ENCODE measurements around the gene CCND2. TPM values are rescaled to one million over a fixed set of nuclear protein-coding genes. Genes with fewer than 3 reads are reported as not detected.

The CCND2 gene
- total and polyA plus RNA-seq, 9 of the 15 experiments (the other 6 are each of a cell fraction or from before 2014, with no cell fraction given), result 13.6 to 99.3 (median 39.6) TPM

DNA sequence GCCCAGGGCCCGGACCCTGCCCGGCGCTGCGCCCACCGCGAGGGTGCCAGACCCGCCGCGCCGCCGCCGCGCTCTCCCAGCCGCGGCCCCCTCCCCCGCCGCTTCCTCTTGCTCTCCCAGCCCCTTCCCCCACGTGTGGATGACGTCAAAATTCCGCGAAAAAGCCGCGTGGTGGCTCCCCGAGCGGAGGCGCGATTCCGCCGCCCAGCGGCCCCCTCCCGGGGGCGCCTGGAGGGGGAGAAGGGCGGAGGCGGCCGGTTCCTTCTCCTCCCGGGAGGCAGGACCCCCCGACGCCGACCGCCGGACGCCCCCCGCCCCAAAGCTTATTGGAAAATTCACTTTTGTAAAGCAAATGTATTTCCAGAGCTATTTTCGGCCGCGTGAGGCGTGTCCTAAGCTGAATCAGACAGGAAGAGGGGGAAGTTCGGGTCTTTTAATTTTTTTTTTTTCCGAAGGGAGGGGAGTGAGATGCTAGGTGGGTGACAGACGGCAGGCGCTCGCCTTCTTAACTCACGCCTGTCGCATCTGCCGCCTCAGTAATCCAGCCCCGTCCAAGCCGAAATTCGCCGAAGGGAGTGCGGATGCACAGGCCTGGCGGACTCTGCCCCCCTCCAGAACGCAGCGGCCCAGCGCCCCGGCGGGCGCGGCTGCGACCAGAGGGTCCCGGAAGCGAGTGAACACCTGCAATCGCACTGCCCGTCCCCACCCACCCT, 4.1 kb upstream of the CCND2 start (continued):
- TF ChIP-seq, protein P1, sequence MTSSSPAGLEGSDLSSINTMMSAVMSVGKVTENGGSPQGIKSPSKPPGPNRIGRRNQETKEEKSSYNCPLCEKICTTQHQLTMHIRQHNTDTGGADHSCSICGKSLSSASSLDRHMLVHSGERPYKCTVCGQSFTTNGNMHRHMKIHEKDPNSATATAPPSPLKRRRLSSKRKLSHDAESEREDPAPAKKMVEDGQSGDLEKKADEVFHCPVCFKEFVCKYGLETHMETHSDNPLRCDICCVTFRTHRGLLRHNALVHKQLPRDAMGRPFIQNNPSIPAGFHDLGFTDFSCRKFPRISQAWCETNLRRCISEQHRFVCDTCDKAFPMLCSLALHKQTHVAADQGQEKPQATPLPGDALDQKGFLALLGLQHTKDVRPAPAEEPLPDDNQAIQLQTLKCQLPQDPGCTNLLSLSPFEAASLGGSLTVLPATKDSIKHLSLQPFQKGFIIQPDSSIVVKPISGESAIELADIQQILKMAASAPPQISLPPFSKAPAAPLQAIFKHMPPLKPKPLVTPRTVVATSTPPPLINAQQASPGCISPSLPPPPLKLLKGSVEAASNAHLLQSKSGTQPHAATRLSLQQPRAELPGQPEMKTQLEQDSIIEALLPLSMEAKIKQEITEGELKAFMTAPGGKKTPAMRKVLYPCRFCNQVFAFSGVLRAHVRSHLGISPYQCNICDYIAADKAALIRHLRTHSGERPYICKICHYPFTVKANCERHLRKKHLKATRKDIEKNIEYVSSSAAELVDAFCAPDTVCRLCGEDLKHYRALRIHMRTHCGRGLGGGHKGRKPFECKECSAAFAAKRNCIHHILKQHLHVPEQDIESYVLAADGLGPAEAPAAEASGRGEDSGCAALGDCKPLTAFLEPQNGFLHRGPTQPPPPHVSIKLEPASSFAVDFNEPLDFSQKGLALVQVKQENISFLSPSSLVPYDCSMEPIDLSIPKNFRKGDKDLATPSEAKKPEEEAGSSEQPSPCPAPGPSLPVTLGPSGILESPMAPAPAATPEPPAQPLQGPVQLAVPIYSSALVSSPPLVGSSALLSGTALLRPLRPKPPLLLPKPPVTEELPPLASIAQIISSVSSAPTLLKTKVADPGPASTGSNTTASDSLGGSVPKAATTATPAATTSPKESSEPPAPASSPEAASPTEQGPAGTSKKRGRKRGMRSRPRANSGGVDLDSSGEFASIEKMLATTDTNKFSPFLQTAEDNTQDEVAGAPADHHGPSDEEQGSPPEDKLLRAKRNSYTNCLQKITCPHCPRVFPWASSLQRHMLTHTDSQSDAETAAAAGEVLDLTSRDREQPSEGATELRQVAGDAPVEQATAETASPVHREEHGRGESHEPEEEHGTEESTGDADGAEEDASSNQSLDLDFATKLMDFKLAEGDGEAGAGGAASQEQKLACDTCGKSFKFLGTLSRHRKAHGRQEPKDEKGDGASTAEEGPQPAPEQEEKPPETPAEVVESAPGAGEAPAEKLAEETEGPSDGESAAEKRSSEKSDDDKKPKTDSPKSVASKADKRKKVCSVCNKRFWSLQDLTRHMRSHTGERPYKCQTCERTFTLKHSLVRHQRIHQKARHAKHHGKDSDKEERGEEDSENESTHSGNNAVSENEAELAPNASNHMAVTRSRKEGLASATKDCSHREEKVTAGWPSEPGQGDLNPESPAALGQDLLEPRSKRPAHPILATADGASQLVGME (CRISPR knock-in tag; IDR thresholded peaks at IDR 0.05), result no peak
- TF ChIP-seq POLR2G (IDR thresholded peaks at IDR 0.05; ENCODE audit: low read depth, low read length) (peak; percentile 57), HDAC1 (IDR thresholded peaks at IDR 0.05) (peak in 1 of 2 experiments; percentile 82; a peak in 2 of 4 replicates), FOXP1 (CRISPR knock-in tag; IDR thresholded peaks at IDR 0.05) (no peak), ELF1 (tag; IDR thresholded peaks at IDR 0.05) (0 out of 2 replicates have a peak, but pooled peaks have one; percentile 3), SIN3B (IDR thresholded peaks at IDR 0.05; ENCODE audit: low read depth) (no peak), SREBF2 (CRISPR knock-in tag; IDR thresholded peaks at IDR 0.05) (no peak)
- TF ChIP-seq, protein P2, sequence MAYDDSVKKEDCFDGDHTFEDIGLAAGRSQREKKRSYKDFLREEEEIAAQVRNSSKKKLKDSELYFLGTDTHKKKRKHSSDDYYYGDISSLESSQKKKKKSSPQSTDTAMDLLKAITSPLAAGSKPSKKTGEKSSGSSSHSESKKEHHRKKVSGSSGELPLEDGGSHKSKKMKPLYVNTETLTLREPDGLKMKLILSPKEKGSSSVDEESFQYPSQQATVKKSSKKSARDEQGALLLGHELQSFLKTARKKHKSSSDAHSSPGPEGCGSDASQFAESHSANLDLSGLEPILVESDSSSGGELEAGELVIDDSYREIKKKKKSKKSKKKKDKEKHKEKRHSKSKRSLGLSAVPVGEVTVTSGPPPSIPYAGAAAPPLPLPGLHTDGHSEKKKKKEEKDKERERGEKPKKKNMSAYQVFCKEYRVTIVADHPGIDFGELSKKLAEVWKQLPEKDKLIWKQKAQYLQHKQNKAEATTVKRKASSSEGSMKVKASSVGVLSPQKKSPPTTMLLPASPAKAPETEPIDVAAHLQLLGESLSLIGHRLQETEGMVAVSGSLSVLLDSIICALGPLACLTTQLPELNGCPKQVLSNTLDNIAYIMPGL (CRISPR knock-in tag; IDR thresholded peaks at IDR 0.05), result no peak
- TF ChIP-seq, protein P3, sequence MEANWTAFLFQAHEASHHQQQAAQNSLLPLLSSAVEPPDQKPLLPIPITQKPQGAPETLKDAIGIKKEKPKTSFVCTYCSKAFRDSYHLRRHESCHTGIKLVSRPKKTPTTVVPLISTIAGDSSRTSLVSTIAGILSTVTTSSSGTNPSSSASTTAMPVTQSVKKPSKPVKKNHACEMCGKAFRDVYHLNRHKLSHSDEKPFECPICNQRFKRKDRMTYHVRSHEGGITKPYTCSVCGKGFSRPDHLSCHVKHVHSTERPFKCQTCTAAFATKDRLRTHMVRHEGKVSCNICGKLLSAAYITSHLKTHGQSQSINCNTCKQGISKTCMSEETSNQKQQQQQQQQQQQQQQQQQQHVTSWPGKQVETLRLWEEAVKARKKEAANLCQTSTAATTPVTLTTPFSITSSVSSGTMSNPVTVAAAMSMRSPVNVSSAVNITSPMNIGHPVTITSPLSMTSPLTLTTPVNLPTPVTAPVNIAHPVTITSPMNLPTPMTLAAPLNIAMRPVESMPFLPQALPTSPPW (CRISPR knock-in tag; IDR thresholded peaks at IDR 0.05), result peak; percentile 73
- TF ChIP-seq, protein P4, sequence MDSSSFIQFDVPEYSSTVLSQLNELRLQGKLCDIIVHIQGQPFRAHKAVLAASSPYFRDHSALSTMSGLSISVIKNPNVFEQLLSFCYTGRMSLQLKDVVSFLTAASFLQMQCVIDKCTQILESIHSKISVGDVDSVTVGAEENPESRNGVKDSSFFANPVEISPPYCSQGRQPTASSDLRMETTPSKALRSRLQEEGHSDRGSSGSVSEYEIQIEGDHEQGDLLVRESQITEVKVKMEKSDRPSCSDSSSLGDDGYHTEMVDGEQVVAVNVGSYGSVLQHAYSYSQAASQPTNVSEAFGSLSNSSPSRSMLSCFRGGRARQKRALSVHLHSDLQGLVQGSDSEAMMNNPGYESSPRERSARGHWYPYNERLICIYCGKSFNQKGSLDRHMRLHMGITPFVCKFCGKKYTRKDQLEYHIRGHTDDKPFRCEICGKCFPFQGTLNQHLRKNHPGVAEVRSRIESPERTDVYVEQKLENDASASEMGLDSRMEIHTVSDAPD (CRISPR knock-in tag; IDR thresholded peaks at IDR 0.05), result no peak
- TF ChIP-seq, protein P5, sequence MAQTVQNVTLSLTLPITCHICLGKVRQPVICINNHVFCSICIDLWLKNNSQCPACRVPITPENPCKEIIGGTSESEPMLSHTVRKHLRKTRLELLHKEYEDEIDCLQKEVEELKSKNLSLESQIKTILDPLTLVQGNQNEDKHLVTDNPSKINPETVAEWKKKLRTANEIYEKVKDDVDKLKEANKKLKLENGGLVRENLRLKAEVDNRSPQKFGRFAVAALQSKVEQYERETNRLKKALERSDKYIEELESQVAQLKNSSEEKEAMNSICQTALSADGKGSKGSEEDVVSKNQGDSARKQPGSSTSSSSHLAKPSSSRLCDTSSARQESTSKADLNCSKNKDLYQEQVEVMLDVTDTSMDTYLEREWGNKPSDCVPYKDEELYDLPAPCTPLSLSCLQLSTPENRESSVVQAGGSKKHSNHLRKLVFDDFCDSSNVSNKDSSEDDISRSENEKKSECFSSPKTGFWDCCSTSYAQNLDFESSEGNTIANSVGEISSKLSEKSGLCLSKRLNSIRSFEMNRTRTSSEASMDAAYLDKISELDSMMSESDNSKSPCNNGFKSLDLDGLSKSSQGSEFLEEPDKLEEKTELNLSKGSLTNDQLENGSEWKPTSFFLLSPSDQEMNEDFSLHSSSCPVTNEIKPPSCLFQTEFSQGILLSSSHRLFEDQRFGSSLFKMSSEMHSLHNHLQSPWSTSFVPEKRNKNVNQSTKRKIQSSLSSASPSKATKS (CRISPR knock-in tag; IDR thresholded peaks at IDR 0.05), result no peak
- TF ChIP-seq, protein P6, sequence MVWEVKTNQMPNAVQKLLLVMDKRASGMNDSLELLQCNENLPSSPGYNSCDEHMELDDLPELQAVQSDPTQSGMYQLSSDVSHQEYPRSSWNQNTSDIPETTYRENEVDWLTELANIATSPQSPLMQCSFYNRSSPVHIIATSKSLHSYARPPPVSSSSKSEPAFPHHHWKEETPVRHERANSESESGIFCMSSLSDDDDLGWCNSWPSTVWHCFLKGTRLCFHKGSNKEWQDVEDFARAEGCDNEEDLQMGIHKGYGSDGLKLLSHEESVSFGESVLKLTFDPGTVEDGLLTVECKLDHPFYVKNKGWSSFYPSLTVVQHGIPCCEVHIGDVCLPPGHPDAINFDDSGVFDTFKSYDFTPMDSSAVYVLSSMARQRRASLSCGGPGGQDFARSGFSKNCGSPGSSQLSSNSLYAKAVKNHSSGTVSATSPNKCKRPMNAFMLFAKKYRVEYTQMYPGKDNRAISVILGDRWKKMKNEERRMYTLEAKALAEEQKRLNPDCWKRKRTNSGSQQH (CRISPR knock-in tag; IDR thresholded peaks at IDR 0.05), result no peak

All from K562 (cell line).